GM19240 (cell line): ENCODE results near the gene NDUFS2.
"Not testable (repeated sequence)": the region's sequence is repeated elsewhere in the genome, so short reads cannot be mapped to it uniquely, and the experiment has no call there.

Experiments used
- DNase-seq: peaks from one replicate; pipeline ENCODE4 v3.0.0; 2011; ENCODE audit warnings: low spot score; ENCODE audit not compliant: insufficient read length

The NDUFS2 gene

DNA sequence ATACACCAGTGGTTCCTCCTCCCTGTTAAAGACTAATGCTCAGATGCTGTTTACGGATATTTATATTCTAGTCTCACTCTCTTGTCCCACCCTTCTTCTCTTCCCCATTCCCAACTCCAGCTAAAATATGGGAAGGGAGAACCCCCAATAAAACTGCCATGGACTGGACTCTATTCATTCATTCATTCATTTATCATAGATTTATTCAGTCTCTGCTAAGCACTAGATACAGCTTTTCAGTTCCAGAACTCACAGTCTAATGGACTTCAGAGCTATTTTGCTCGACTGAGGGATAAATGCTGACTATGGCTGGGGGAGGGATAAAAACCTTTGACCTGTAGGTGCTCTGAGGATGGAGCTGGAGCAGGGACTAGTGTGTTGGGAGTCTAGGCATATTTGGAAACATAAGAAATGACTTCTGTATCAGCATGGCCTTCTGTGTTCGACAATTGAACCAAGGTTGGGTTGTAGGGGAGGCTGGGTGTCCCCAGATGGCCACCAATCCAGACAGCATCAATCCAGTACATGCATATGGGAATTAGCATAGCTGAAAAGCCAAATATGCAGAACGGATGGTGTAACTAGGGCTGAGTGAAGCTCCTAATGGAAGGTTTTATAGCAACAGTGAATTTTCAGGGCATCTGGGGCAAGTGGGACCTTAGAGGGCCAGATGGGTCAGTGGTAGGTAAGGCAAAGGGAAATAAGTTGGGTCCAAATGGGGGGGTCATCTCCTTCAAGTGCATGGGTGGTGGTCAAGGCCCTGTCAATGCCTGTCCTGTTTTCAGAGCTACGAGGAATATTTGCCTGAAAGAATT, 17.1 kb downstream of the NDUFS2 start:
- no peak for DNase-seq

- DNase-seq: no peak
These were observed 17.8 kb downstream of the NDUFS2 start for GRCh38 chr1:161220002-161220401.

DNA sequence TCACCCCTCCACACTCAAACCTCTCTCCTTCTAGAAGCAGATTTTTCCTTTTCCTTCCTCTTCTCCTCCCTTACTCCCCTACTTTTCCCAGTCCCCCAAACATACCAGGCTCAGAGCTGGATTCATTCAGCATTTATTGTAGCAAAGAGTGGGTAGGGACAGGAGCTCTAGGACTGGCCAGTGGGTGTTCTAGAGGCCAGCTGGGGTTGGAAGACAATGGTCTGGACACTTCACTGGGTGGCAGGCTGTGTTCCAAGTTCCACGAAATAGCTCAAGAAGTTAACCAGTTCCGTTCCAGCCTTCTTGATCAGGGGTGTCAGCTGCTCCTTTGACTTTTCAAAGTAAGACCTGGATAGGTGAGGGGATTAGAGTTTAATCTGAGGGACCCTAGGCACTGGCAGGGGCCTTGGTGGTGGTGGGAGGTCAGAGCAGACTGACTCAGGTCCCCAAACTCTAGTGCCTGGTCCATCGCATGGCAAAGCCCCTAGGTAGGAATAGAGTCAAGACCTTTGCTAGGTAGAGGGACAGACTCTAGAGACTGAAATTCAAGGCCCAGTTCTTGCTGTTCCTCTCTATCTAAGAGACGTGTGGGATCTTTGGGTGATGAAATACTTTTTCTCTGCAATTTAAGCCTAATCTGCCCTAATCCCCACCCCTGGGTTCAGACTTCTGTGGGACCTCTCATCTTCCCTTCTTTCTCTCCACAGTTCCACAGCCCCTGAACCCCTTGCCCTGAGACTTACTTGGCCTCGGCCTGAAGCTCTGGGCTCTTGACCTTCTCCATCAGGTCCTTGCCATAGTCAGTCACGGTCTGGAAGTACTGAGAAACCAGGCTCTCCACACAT, 20.2 kb downstream of the NDUFS2 start:
- DNase-seq: no peak

DNA sequence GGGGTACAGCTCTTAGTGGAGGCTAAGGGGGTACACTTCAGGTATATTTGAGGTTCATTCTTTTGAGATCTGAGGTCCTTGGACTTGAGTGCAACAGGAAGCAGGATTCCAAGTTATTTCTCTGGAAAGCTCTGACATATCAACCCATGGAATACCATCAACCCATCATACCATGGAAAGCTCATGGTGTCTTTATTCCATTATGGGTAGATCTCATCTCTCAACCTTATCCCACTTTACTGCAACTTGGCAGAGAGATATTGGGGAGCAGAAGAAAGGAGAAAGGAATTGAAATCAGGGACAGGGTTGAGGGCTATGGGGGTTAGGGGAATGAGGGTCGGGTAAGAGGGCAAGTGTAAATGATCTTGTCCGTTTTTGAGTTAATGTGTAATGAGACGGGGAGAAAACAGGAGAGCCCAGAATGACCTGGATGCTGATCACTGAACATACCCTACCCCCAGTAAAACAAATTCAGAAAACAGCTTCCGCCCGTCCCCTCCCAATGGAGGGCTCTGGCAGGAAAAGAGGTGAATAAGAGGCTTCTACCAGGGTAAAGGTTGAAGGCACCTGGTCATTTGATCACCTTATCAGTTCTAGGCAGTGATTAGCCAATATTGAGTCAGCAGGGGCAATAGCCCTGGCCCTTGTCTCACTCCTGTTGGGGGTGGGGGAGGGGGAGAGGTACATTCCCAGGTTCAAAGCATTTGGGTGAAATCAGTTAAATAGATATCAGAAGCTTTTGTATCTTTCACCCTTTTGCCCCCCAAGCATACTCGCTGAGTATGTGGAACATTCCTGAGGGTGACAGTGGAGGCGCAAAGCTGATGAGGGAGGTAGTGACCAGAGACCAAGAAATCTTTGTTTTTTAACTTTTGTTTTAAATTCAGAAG, 21.9 kb downstream of the NDUFS2 start:
- DNase-seq: no peak

DNA sequence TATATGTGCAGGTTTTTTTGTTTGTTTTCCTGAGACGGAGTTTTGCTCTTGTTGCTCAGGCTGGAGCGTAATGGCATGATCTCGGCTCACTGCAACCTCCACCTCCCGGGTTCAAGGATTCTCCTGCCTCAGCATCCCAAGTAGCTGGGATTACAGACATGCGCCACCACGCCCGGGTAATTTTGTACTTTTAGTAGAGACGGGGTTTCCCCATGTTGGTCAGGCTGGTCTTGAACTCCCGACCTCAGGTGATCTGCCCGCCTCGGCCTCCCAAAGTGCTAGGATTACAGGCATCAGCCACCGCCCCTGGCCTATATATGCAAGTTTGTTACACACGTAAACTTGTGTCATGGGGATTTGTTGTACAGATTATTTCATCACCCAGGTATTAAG, 22.5 kb downstream of the NDUFS2 start:
- not testable (repeated sequence) for DNase-seq

- DNase-seq: no peak
These were observed 23.0 kb downstream of the NDUFS2 start for GRCh38 chr1:161225178-161225533.

DNA sequence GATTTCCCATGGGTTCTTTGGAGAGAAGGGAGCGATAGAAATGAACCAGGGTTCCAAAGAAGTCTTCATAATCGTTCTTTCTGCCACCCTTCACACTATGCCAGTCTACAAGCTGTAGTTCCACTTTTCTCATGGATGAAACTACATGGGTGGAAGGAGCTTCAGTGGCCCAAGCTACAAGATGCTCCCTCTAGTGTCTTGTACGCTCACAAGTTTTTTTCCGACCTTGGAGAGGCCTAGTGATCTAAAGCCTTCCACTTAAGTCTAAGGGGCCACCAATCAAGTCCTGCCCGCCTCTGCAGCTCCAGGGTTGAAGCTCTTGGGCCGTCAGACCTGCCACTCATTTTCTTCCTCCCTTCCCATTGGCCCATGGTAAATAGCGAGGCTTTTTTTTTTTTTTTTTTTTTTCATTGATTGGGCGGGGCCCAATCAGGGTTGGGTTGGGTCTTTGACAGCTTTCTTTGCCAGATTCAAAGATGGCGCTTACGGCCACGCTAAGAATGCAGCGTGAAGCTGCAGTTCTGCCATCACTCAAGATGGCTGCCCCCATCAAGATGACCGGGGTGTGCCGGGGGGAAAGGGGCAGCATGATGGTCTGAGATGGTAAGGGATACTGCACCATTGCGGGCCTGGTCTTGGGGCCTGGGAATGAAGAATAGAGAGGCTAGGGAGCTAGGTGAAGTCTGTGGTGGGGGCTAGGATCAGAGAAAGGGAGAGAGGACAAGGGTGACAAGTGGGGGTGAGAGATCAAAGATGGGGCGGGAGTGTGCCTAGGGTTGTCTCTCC, 23.6 kb downstream of the NDUFS2 start, which contains the start of gene TOMM40L:
Gene TOMM40L, plus strand, starts transcription at position 527 of the 786 bp plus-strand sequence. CDS start 430 bp downstream, outside the sequence.
- peak; percentile 94 for DNase-seq

- DNase-seq: no peak
These were observed 24.1 kb downstream of the NDUFS2 start for GRCh38 chr1:161226320-161226711.

- DNase-seq: no peak
These were observed 24.6 kb downstream of the NDUFS2 start for GRCh38 chr1:161226759-161227158.

- peak; percentile 59 for DNase-seq
These were observed 25.2 kb downstream of the NDUFS2 start for GRCh38 chr1:161227196-161227871.

DNA sequence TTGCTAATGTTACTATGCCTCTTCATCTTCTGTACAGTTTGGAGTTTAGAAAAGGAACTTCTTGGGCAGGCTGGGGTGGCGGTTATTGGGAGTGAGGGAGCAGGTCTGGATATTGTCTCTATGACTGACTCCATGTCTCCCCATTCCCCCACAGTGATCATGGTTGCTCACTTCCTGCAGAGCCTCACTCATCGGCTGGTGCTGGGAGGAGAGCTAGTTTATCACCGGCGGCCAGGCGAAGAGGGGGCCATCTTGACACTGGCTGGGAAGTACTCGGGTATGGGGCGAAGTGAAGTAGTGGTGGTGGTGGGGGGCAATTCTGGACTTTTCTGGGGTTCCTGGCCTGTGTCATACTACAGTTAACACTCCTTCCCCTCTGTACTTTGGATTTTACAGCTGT, 25.9 kb downstream of the NDUFS2 start:
- DNase-seq: no peak

- no peak for DNase-seq
These were observed 27.7 kb downstream of the NDUFS2 start for GRCh38 chr1:161229896-161230295.

- no peak for DNase-seq
These were observed 28.6 kb downstream of the NDUFS2 start for GRCh38 chr1:161230762-161231161.

- no peak for DNase-seq
These were observed 30.9 kb downstream of the NDUFS2 start for GRCh38 chr1:161233102-161233501.

- no peak for DNase-seq
These were observed 34.0 kb downstream of the NDUFS2 start for GRCh38 chr1:161235957-161236775.

DNA sequence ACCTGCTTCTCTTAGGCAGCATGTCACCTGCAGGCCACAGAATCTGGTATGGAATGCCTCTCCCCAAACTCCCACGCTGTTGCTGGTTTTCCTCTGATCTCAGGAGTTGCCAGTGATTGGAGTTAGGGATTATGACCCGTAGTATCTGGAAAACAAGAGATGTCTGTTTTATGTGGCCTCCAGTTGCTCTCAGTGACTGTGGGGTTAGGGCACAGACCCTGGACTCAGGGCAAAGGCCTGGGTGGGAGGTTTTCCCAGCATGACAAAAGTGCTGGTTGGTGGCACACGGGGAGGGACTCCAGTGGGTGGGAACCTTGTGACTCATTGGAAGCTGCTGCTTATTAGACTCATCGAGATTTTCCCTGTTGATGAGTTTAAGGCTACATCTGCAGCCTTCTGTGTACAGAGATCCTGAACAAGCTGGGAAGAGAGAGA, 35.9 kb downstream of the NDUFS2 start, which contains the start of gene NR1I3:
Gene NR1I3, minus strand, starts transcription at position 165 of the 435 bp plus-strand sequence. CDS start 1,638 bp downstream, outside the sequence.
- DNase-seq: no peak

DNA sequence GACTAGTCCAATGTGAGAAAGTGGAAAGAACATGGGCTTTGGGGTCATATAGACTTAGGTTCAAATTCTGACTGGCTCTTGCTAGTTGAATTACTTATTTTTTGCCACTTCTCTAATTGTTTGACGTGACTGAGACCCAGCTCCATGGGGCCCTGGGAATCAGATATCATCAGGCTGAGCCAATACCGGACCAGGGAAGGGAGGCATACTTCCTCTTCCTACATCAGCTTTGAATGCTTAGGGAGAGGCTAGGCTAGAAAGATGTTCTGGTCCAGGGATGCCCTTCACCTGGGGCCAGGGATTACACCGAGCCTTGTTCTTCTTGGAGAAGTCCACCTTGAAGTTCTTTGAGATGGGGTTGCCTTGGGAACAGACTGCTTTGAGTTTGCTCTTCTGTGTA, 39.5 kb downstream of the NDUFS2 start:
- no peak for DNase-seq

- DNase-seq: no peak
These were observed 40.1 kb downstream of the NDUFS2 start for GRCh38 chr1:161242313-161242712.

GRCh38 chr1:161244888-161245287, 42.7 kb downstream of the NDUFS2 start:
- DNase-seq: no peak
